Astrocyte (in vitro differentiated cells and primary cell): ENCODE data around the gene RALGAPA1.

Experiments used
- CTCF ChIP-seq: IDR thresholded peaks from 2 replicates; pipeline ENCODE4 v1.5.1; 2011; ENCODE audit warnings: low read depth, mild to moderate bottlenecking, inconsistent platforms, low read length, moderate library complexity; ENCODE audit not compliant: insufficient read depth
- EZH2 ChIP-seq: IDR thresholded peaks from 2 replicates; pipeline ENCODE4 v1.6.1; 2012; ENCODE audit warnings: mild to moderate bottlenecking, low read length, inconsistent platforms; ENCODE audit not compliant: insufficient read depth

- TF ChIP-seq CTCF (no peak), EZH2 (no peak)
Observed at GRCh38 chr14:35776823-35777222, 32.3 kb downstream of the RALGAPA1 start.
